WI38 (cell line): ENCODE results near the gene FXN.

Source experiments
- H3K4me3 ChIP-seq: 2 replicates; pipeline ENCODE4 v1.5.1; 2011; ENCODE audit warnings: low read depth, mild to moderate bottlenecking, control low read depth, low read length
- TF ChIP-seq, protein P1 (sequence below): IDR thresholded peaks from 2 replicates; pipeline ENCODE4 v1.5.1; 2012; ENCODE audit warnings: low read depth, mild to moderate bottlenecking, control low read depth, low read length

The FXN gene

DNA sequence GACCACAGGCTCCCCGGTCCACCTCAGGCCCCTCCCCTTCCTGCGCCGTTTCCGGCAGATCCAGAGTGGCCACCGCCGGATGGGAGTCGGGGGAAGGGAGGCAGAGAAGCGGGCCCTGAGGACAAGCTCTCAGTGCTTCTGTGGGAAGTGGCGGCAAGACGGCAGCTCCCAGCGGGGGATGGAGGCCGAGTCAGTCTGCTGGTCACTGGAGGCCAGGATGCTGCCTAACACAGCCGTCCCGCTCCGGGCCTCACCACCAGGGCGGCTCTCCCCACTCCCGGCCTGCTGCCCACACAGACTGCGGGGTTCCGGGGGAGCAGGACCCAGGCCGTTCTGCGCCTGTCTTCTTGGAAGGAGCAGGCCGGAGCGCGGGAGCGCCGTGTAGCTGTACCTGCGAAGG, 31.4 kb downstream of the FXN start:
- no peak overlapping the region for H3K4me3 ChIP-seq
- TF ChIP-seq, protein P1, sequence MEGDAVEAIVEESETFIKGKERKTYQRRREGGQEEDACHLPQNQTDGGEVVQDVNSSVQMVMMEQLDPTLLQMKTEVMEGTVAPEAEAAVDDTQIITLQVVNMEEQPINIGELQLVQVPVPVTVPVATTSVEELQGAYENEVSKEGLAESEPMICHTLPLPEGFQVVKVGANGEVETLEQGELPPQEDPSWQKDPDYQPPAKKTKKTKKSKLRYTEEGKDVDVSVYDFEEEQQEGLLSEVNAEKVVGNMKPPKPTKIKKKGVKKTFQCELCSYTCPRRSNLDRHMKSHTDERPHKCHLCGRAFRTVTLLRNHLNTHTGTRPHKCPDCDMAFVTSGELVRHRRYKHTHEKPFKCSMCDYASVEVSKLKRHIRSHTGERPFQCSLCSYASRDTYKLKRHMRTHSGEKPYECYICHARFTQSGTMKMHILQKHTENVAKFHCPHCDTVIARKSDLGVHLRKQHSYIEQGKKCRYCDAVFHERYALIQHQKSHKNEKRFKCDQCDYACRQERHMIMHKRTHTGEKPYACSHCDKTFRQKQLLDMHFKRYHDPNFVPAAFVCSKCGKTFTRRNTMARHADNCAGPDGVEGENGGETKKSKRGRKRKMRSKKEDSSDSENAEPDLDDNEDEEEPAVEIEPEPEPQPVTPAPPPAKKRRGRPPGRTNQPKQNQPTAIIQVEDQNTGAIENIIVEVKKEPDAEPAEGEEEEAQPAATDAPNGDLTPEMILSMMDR = no peak

DNA sequence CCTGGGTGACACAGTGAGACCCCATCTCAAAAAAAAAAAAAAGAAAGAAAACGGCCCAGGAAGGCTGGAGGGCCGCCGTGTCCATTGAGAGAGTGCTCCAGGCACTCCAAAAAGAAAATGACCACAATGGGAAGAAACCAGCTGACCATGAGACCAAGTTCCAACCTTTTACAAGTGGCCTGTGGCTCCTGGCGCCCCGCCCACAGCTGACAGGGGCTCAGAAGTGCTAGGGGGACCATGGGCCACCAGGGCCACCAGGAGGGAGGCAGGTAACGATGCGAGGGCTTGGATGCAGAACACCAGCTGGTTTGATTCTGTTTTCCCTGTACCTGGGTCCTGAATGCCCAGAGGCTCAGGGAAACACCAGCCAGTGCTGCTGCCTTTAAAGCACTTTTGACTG, 34.6 kb downstream of the FXN start:
- no peak overlapping the region for H3K4me3 ChIP-seq
- TF ChIP-seq, protein P1 = no peak

DNA sequence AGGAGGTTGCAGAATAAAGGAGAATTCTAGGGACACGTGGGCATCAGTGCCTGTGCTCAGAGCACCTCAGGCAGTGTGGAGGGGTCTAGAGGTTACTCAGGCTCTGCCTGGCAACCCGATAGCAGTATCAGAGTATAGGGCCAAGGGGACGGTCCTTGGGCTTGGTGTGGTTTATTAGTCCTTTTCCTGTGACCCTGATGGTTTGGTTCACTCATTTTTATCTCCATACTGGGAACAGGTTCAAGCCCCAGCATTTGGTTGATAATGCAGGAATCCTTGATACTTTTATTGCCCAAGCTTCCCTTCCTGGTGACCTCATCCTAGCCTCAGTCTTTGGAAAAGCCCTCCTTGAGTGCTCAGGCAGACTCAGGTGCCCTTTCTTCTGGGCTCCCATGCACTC, 35.5 kb downstream of the FXN start:
- no peak overlapping the region for H3K4me3 ChIP-seq
- TF ChIP-seq, protein P1 = no peak

DNA sequence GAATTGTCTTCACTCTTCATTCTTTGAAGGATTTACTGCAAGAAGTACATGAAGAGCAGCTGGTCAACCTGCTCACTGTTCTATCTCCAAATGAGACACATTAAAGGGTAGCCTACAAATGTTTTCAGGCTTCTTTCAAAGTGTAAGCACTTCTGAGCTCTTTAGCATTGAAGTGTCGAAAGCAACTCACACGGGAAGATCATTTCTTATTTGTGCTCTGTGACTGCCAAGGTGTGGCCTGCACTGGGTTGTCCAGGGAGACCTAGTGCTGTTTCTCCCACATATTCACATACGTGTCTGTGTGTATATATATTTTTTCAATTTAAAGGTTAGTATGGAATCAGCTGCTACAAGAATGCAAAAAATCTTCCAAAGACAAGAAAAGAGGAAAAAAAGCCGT, 37.6 kb downstream of the FXN start:
- no peak overlapping the region for H3K4me3 ChIP-seq

DNA sequence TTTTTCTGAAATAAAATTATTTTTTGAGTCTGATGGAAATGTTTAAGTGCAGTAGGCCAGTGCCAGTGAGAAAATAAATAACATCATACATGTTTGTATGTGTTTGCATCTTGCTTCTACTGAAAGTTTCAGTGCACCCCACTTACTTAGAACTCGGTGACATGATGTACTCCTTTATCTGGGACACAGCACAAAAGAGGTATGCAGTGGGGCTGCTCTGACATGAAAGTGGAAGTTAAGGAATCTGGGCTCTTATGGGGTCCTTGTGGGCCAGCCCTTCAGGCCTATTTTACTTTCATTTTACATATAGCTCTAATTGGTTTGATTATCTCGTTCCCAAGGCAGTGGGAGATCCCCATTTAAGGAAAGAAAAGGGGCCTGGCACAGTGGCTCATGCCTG, 39.2 kb downstream of the FXN start:
- TF ChIP-seq, protein P1 = no peak
- no peak overlapping the region for H3K4me3 ChIP-seq

More for the DNA sequence above, 37.6 kb downstream of the FXN start:
- TF ChIP-seq, protein P1 = no peak

DNA sequence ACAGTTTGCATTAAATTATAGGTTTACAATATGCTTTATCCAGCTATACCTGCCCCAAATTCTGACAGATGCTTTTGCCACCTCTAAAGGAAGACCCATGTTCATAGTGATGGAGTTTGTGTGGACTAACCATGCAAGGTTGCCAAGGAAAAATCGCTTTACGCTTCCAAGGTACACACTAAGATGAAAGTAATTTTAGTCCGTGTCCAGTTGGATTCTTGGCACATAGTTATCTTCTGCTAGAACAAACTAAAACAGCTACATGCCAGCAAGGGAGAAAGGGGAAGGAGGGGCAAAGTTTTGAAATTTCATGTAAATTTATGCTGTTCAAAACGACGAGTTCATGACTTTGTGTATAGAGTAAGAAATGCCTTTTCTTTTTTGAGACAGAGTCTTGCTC, 41.0 kb downstream of the FXN start:
- H3K4me3 ChIP-seq = no peak overlapping the region
- TF ChIP-seq, protein P1 = no peak

DNA sequence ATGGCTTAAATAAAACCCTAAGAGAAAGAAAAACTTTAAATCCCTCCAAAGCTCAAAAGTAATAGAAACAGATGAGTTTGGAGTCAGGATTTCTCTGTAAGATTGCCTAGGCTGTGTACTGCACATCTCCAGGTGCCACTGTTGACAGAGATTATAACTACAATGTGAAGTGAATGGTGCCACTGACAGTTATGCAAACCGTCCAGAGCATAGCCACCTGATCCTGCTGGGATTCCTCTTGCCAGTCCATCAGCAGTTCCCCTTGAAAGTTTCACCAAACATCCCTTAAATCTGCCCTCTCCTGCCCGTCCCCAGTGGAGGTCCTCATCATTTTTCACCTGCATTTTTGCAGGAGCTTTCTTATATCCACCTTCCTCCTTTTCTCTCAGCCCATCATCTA, 42.5 kb downstream of the FXN start:
- no peak overlapping the region for H3K4me3 ChIP-seq
- TF ChIP-seq, protein P1 = no peak
